C1 segment of cervical spinal cord (tissue), 14 donors: ENCODE data around the gene GABRR1.
"Not testable (repeated sequence)": the region's sequence is repeated elsewhere in the genome, so short reads cannot be mapped to it uniquely, and the experiment has no call there.

Experiments
- DNase-seq, 14 donors: peaks; one replicate each; lab custom pipeline; 2025; lab: John Stamatoyannopoulos, UW

Gene GABRR1

GRCh38 chr6:89217299-89217910 lies at the start of gene GABRR1:
GABRR1 (minus strand) TSS chr6:89217358; CDS start chr6:89217322, 36 bp downstream.
- no peak for DNase-seq

GRCh38 chr6:89264296-89264695 lies 47.1 kb upstream of the GABRR1 start:
- DNase-seq: no peak

- DNase-seq: no peak
Measured at GRCh38 chr6:89260832-89261231, 43.7 kb upstream of the GABRR1 start.

GRCh38 chr6:89260310-89260709 lies 43.2 kb upstream of the GABRR1 start:
- no peak for DNase-seq

GRCh38 chr6:89258912-89259311 lies 41.8 kb upstream of the GABRR1 start:
- no peak for DNase-seq

- no peak for DNase-seq
Measured at GRCh38 chr6:89257781-89258180, 40.6 kb upstream of the GABRR1 start.

- no peak for DNase-seq
Measured at GRCh38 chr6:89257346-89257745, 40.2 kb upstream of the GABRR1 start.

- DNase-seq: no peak
Measured at GRCh38 chr6:89255417-89255816, 38.3 kb upstream of the GABRR1 start.

GRCh38 chr6:89254569-89254968 lies 37.4 kb upstream of the GABRR1 start:
- no peak for DNase-seq

GRCh38 chr6:89252907-89253306 lies 35.7 kb upstream of the GABRR1 start:
- no peak for DNase-seq

- DNase-seq: no peak
Measured at GRCh38 chr6:89251976-89252375, 34.8 kb upstream of the GABRR1 start.

- DNase-seq: no peak
Measured at GRCh38 chr6:89251170-89251569, 34.0 kb upstream of the GABRR1 start.

- DNase-seq: no peak
Measured at GRCh38 chr6:89250239-89250638, 33.1 kb upstream of the GABRR1 start.

- no peak for DNase-seq
Measured at GRCh38 chr6:89244241-89244985, 27.3 kb upstream of the GABRR1 start.

GRCh38 chr6:89243331-89243629 lies 26.1 kb upstream of the GABRR1 start:
- no peak for DNase-seq

GRCh38 chr6:89242574-89243330 lies 25.6 kb upstream of the GABRR1 start:
- DNase-seq: peak in 1 of 14 donors; percentile 2

GRCh38 chr6:89239338-89239737 lies 22.2 kb upstream of the GABRR1 start:
- DNase-seq: no peak

GRCh38 chr6:89237158-89237557 lies 20.0 kb upstream of the GABRR1 start:
- no peak for DNase-seq

GRCh38 chr6:89233605-89234004 lies 16.4 kb upstream of the GABRR1 start:
- not testable (repeated sequence) for DNase-seq

- no peak for DNase-seq
Measured at GRCh38 chr6:89222712-89223039, 5.5 kb upstream of the GABRR1 start.

GRCh38 chr6:89221971-89222711 lies 5.0 kb upstream of the GABRR1 start:
- DNase-seq: no peak

GRCh38 chr6:89221129-89221528 lies 4.0 kb upstream of the GABRR1 start:
- no peak for DNase-seq
